B cell (primary cell): ENCODE results near the gene GRIK3. TPM values are rescaled to one million over a fixed set of nuclear protein-coding genes. Genes with fewer than 3 reads are reported as not detected.

Experiments used
- ATAC-seq: fragments of 200-7000 bp; cut with Tn5 transposase; one replicate; pipeline ENCODE4 v1.10.0; 2021; ENCODE audit warnings: low read depth, mild to moderate bottlenecking, moderate number of reproducible peaks, moderate library complexity
- CTCF ChIA-PET: fragments of 350-600 bp; sonication (Branson Sonifier 250); formaldehyde crosslinking; loops from one replicate; lab custom pipeline; 2021; ENCODE audit warnings: antibody characterized with exemption, inconsistent platforms; lab: Charles Lee
- POLR2A ChIA-PET: fragments of 350-600 bp; sonication (Branson Sonifier 250); formaldehyde crosslinking; loops from one replicate; lab custom pipeline; 2021; ENCODE audit warnings: antibody characterized with exemption; lab: Charles Lee
- DNase-seq: peaks from one replicate; pipeline ENCODE4 v3.0.0; 2013
- H2AFZ ChIP-seq: 2 replicates; pipeline ENCODE4 v1.6.1; 2012; ENCODE audit warnings: mild to moderate bottlenecking, low read depth, low read length; ENCODE audit not compliant: insufficient read depth, poor library complexity, severe bottlenecking
- H3K27ac ChIP-seq, 2 donors: 1 replicate in 1 of 2; 2 replicates in 1 of 2; pipeline ENCODE4 v1.5.1; 2012 to 2013; ENCODE audit warnings: low read length in 2 of 2, mild to moderate bottlenecking in 2 of 2, moderate library complexity in 1 of 2
- H3K27me3 ChIP-seq, 4 experiments: fragments of 200-600 bp in 1 of 4; sonication (generic) in 1 of 4; replicated peaks in 1 of 4; 1 replicate in 2 of 4; 2 replicates in 2 of 4; pipeline versions ENCODE4 v1.6.1 to v1.7.0; 2013 to 2016; ENCODE audit warnings: low read length in 3 of 4, mild to moderate bottlenecking in 2 of 4, mixed read lengths in 1 of 4, moderate library complexity in 1 of 4; ENCODE audit not compliant: insufficient read depth in 4 of 4, control insufficient read depth in 3 of 4; ENCODE audit errors: control extremely low read depth in 1 of 4
- H3K36me3 ChIP-seq, 2 experiments: replicated peaks in 1 of 2; 1 replicate in 1 of 2; 2 replicates in 1 of 2; pipeline versions ENCODE4 v1.6.1 to v1.7.1; 2013; ENCODE audit warnings: low read length in 1 of 2; ENCODE audit not compliant: insufficient read depth in 2 of 2, control insufficient read depth in 1 of 2; ENCODE audit errors: control extremely low read depth in 1 of 2, extremely low read depth in 1 of 2
- H3K4me1 ChIP-seq, 2 donors: fragments of 200-600 bp in 1 of 2; sonication (generic) in 1 of 2; 1 replicate in 1 of 2; 2 replicates in 1 of 2; pipeline versions ENCODE4 v1.5.1 to v1.6.1; 2013 to 2017; ENCODE audit warnings: low read length in 2 of 2; ENCODE audit not compliant: control insufficient read depth in 2 of 2, insufficient read depth in 2 of 2
- H3K4me2 ChIP-seq: replicated peaks from 2 replicates; pipeline ENCODE3; 2012; ENCODE audit warnings: mild to moderate bottlenecking, low read depth, low read length; ENCODE audit not compliant: poor library complexity, severe bottlenecking
- H3K4me3 ChIP-seq, 5 experiments: fragments of 200-600 bp in 1 of 5; sonication (generic) in 1 of 5; 1 replicate in 3 of 5; 2 replicates in 2 of 5; pipeline versions ENCODE4 v1.5.1 to v1.7.0; 2011 to 2016; ENCODE audit warnings: low read length in 4 of 5, mild to moderate bottlenecking in 4 of 5, low read depth in 2 of 5, control low read depth in 1 of 5, moderate library complexity in 1 of 5; ENCODE audit not compliant: insufficient read depth in 1 of 5; ENCODE audit errors: control extremely low read depth in 1 of 5, extremely low read depth in 1 of 5
- H3K79me2 ChIP-seq: fragments of 200-600 bp; sonication (generic); one replicate; pipeline ENCODE4 v1.6.0; 2016; ENCODE audit warnings: low read length; ENCODE audit not compliant: control insufficient read depth, insufficient read depth
- H3K9ac ChIP-seq: fragments of 200-600 bp; sonication (generic); 2 replicates; pipeline ENCODE4 v1.6.1; 2017; ENCODE audit warnings: mild to moderate bottlenecking, low read length, moderate library complexity
- H3K9me3 ChIP-seq, 3 donors: one replicate each; pipeline versions ENCODE4 v1.6.1 to v1.7.1; 2013; ENCODE audit warnings: low read length in 2 of 3; ENCODE audit not compliant: control insufficient read depth in 2 of 3, insufficient read depth in 1 of 3; ENCODE audit errors: control extremely low read depth in 1 of 3
- H4K20me1 ChIP-seq: 2 replicates; pipeline ENCODE4 v1.6.0; 2012; ENCODE audit warnings: mild to moderate bottlenecking, low read length; ENCODE audit not compliant: insufficient read depth, control insufficient read depth, poor library complexity, severe bottlenecking
- H3K27ac Mint-ChIP-seq: one replicate; pipeline ENCODE4 v1.8.0; 2021; ENCODE audit warnings: mixed read lengths
- H3K27me3 Mint-ChIP-seq: one replicate; pipeline ENCODE4 v1.8.0; 2021; ENCODE audit warnings: mixed read lengths
- H3K4me1 Mint-ChIP-seq: one replicate; pipeline ENCODE4 v1.8.0; 2021; ENCODE audit warnings: mixed read lengths
- H3K4me3 Mint-ChIP-seq: one replicate; pipeline ENCODE4 v1.8.0; 2021; ENCODE audit warnings: mixed read lengths
- H3K9me3 Mint-ChIP-seq: one replicate; pipeline ENCODE4 v1.8.0; 2022; ENCODE audit warnings: mixed read lengths; ENCODE audit not compliant: insufficient read depth
- EZH2 ChIP-seq: IDR thresholded peaks from 2 replicates; pipeline ENCODE4 v1.6.1; 2012; ENCODE audit warnings: borderline replicate concordance, low read depth, mild to moderate bottlenecking, moderate library complexity, low read length; ENCODE audit not compliant: insufficient read depth, poor library complexity, severe bottlenecking
- WGBS: methylation state at CpG from one replicate; pipeline ENCODE4 v1.1.5; 2013; ENCODE audit warnings: missing lambda C conversion rate; ENCODE audit not compliant: insufficient coverage; 5-methylcytosine and 5-hydroxymethylcytosine counted together
- intact Hi-C: fragments of 100-400 bp; cut with micrococcal nuclease; formaldehyde crosslinking; loops from one replicate; pipeline ENCODE4 v1.10.0; 2022
- polyA plus RNA-seq: library from polyadenylated mRNA; depleted of rRNA; stranded (reverse); fragments of >200 nt; gene quantifications from 2 replicates; pipeline ENCODE4 v1.2.3, GENCODE V29; 2012
- total RNA-seq, 2 donors: library from RNA; stranded (reverse); fragments of 120-200 nt in 1 of 2; gene quantifications; 1 replicate in 1 of 2; 2 replicates in 1 of 2; pipeline versions ENCODE4 v1.2.3 to v1.2.4, GENCODE V29; 2013 to 2022
- TF ChIP-seq, protein P1 (sequence below): fragments of 200-600 bp; IDR thresholded peaks from one replicate; pipeline ENCODE4 v1.8.0; 2022; ENCODE audit warnings: antibody characterized with exemption, mild to moderate bottlenecking

GRIK3 gene
- total and polyA plus RNA-seq, 2 donors (not counting 1 experiment from before 2014, with no cell fraction given) = 0.12 to 1.5 TPM

DNA sequence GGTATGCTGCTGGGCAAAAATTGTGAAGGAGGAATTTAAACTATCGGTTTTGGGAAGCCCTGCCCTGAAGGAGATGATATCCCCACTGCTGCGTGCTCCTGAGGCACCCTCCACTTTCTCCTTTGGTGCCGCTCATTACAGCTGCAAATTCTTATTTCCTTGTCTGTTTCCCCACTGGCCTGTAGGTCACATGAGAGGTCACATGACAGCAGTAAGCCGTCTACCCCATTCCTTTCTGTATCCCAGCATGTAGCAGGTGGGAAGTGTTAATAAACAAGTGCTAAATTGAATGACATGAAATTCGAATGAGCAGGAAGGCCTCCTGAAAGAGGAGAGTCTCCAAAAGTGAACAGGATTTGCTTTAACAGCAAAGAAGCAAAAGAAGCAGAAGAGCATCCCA, 58.7 kb downstream of the GRIK3 start:
- ChIA-PET POLR2A (no interaction called here), CTCF (no interaction called here)
- Mint-ChIP-seq H3K27ac (no peak overlapping the region), H3K9me3 (peaks cover 4% of the 10 kb centered on the region), H3K4me1 (no peaks in the 10 kb centered on the region), H3K4me3 (no peak overlapping the region), H3K27me3 (peaks cover 18% of the 10 kb centered on the region)
- Histone ChIP-seq H2AFZ (no peak overlapping the region), H4K20me1 (no peaks in the 10 kb centered on the region), H3K4me2 (no peak overlapping the region), H3K79me2 (no peaks in the 10 kb centered on the region), H3K4me3 (no peak overlapping the region), H3K4me1 (no peaks in the 10 kb centered on the region), H3K9ac (no peak overlapping the region), H3K27ac (no peak overlapping the region), H3K36me3 (no peaks in the 10 kb centered on the region), H3K9me3 (peaks cover 0 to 6% (median 0%) of the 10 kb centered on the region in 3 donors), H3K27me3 (peaks cover 0 to 6% (median 0%) of the 10 kb centered on the region in 4 experiments)
- DNase-seq = no peak
- ATAC-seq = no peak
- WGBS = 60% methylated on average over 1 of the region's 5 CpGs
- intact Hi-C loops = no loop called here
- no peak for TF ChIP-seq EZH2

DNA sequence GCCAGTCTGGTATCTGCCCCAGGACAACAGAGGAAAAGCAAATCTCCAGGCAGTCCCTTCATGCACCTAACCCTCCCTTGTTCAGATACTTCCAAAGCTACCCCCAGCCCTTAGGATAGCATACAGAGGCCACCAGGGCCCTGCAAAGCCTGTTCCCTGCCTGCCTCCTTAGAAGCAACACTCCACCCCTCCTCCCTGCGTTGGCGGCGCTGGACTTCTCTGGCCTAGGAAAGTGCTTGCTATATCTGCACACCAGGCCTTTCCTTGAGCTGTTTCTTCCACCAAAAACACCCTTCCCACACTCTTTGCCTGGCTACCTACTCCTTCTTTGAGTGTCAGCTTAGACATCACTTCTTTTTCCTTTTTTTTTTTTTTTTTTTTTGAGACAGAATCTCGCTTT, 61.3 kb downstream of the GRIK3 start:
- Histone ChIP-seq H2AFZ (no peak overlapping the region), H4K20me1 (no peaks in the 10 kb centered on the region), H3K79me2 (no peaks in the 10 kb centered on the region), H3K9me3 (peaks cover 0 to 4% (median 0%) of the 10 kb centered on the region in 3 donors), H3K4me3 (no peak overlapping the region), H3K4me2 (no peak overlapping the region), H3K27ac (no peak overlapping the region), H3K9ac (no peak overlapping the region), H3K27me3 (peaks cover 0 to 6% (median 0%) of the 10 kb centered on the region in 4 experiments), H3K4me1 (no peaks in the 10 kb centered on the region), H3K36me3 (no peaks in the 10 kb centered on the region)
- ChIA-PET CTCF (no interaction called here), POLR2A (interaction anchor here (0.7 kb wide), 1 partner anchor 178 kb away, joined by 3 read pairs; no protein-coding TSS in a partner anchor)
- intact Hi-C loops = no loop called here
- Mint-ChIP-seq H3K4me3 (no peak overlapping the region), H3K27ac (no peak overlapping the region), H3K27me3 (peaks cover 11% of the 10 kb centered on the region), H3K9me3 (peaks cover 3% of the 10 kb centered on the region), H3K4me1 (no peaks in the 10 kb centered on the region)
- no peak for DNase-seq
- 91% methylated on average over 3 of the region's 4 CpGs for WGBS
- no peak for TF ChIP-seq EZH2
- TF ChIP-seq, protein P1, sequence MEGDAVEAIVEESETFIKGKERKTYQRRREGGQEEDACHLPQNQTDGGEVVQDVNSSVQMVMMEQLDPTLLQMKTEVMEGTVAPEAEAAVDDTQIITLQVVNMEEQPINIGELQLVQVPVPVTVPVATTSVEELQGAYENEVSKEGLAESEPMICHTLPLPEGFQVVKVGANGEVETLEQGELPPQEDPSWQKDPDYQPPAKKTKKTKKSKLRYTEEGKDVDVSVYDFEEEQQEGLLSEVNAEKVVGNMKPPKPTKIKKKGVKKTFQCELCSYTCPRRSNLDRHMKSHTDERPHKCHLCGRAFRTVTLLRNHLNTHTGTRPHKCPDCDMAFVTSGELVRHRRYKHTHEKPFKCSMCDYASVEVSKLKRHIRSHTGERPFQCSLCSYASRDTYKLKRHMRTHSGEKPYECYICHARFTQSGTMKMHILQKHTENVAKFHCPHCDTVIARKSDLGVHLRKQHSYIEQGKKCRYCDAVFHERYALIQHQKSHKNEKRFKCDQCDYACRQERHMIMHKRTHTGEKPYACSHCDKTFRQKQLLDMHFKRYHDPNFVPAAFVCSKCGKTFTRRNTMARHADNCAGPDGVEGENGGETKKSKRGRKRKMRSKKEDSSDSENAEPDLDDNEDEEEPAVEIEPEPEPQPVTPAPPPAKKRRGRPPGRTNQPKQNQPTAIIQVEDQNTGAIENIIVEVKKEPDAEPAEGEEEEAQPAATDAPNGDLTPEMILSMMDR = no peak
- no peak for ATAC-seq
